Inferior parietal cortex (tissue), 1 donor: ENCODE data around the gene SLC17A9.

Source experiments
- DNase-seq: peaks from one replicate; pipeline ENCODE4 v3.0.0-alpha.2; 2016; ENCODE audit errors: extremely low spot score

The SLC17A9 gene

DNA sequence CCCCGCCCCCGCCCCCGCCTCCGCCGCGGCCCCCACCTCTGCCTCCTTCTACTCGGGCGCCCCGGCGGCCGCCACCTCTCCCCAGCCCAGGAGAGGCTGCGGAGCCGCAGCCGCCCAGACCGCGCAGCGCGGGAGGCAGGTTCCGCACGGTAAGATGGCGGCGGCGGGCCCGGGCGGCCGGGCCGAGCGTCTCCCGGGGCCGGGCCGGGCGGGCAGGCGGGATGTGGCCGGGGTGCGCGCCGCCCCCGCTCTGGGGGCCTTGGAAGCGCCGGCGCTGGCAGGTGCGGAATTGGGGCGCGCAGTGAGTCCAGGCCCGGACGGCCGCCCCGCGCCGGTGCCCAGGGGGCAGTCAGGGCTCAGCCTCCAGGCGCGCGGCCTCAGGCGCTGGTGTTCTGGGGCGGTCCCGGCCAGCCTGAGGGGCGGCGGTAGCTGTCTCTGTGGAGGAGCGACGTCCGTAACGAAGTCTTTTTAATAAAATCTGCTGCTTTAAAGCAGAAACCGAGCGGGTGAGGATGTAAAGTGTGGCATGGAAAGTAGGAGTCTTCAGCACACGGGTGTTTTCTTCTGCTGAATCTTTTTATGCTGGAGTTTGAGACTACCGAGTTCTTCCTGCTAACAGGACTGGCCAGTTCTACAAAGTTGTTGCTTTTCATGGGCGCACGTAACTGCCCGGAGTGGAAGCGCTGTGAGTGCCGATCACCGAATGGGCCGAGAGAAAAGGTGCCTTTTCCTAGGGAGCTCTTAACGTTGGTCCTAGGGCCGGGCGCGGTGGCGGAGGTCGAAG, 14.2 kb upstream of the SLC17A9 start, which contains the start of gene GID8:
Gene GID8 (plus strand): TSS at position 43 of the 784 bp plus-strand sequence. CDS start 3,356 bp downstream, outside the sequence.
- peak; percentile 25 for DNase-seq

DNA sequence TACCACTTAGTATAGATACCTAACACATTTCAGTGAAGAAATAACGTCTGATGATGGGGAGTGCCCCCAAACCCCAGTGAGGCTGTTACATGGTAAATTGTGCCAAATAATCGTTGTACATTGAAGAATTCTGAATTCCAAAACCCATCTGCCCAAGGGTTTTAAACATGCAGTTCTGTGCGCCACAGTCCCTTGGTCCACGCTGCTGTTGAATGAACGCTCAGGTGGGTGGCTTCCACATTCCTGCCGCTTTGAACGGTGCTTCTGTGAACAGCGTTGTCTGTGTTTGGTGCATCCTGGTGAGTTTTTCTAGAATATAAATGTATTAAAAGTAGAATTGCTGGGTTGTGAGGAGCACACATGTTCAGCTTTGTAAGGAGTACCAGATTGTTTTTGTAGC, 11.6 kb upstream of the SLC17A9 start:
- no peak for DNase-seq

DNA sequence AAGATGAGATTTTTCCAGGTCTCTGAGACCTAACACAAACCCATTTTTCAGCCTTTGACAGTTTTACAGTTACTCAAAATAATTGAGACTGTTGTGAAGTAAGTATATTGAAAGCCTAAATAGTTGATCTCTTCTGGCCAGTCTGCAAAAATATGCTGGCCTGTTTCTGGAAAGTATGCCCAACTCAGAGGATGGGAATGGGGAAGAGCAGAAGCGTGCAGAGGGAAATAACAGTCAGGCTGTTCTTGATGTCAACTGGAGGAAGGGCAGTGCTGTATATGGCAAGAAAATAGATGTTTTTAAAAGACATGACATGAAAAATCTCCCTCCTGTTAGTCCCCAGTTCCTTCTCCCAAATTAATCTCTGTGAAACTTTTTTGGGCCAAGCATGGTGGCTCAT, 10.7 kb upstream of the SLC17A9 start:
- DNase-seq: no peak

DNA sequence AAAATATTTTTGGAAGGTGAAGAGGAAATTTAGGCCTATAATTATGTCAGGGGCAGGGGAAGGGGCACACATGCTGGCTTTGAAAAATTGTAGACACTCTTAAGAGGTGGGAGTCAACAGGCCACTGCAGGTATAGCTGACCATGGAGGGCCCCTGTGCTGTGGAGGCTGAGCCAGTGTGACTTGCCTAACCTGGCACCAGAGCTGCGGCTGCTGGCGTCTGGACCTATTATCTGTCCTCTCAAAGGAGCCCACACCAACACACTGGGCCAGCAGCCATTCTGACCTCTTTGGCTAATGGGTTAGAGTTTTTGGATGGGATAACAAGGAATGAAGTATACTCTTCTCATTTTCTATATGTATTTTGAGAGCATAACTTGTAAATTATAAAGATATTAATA, 10.1 kb upstream of the SLC17A9 start:
- DNase-seq: no peak

DNA sequence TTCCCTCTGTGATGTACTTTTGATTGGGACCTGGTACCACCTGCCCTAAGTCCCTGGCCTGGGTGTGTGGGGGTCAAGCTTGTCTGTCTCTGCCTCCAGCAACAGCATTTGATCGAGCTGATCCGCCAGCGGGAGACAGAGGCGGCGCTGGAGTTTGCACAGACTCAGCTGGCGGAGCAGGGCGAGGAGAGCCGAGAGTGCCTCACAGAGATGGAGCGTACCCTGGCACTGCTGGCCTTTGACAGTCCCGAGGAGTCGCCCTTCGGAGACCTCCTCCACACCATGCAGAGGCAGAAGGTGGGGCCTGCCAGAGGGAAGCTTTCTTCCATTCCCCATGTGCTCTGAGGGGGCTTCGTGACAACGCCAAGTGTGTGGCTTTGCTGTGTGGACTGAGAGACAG, 9.1 kb upstream of the SLC17A9 start:
- no peak for DNase-seq

DNA sequence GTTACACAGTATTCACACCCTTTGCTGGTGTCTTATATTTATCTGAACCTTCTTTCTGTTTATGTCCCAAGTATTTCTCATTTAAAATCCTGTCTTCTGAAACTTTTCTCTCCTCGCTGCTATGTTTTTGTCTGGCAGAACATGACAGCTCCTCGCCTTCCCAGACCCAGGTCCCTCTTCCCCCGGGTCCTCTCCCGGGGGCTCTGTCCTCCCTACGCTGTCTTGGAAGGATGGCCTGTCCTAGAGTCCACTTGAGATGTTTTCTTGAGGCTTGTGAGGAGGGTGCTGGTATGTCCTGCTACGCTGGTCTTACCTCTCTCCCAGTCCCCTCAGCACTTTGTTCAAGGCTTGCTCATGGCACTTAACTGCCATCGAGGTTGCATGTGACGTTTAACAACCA, 8.3 kb upstream of the SLC17A9 start:
- no peak for DNase-seq

GRCh38 chr20:62944746-62945145, 7.8 kb upstream of the SLC17A9 start:
- DNase-seq: no peak

DNA sequence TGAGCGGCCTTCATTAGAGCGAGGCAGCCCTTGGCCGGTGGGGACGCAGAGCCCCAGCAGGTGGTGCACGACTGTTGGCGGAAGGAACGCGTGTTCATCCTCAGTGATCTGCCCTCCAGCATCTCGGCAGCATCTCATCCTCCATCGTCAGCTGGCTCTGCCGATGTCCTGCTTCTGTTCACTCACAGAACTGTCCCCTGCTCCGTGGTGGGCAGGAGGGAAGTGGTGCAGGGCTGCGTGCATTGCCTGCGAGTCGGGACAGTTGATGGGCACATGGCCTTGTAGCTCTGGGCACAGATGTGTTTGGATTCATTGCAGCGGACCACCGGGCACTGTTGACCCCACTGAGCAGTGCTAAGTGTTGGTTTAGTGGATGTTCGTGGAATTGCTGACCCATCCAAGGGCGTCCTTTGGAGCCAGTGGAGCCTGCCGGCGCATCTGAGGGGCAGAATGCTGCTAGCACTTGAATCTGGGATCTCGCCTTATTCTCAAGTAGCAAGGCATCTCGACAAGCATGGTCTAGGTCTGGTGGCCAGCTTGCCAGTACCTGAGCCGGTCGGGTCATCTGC, 6.7 kb upstream of the SLC17A9 start:
- DNase-seq: no peak

DNA sequence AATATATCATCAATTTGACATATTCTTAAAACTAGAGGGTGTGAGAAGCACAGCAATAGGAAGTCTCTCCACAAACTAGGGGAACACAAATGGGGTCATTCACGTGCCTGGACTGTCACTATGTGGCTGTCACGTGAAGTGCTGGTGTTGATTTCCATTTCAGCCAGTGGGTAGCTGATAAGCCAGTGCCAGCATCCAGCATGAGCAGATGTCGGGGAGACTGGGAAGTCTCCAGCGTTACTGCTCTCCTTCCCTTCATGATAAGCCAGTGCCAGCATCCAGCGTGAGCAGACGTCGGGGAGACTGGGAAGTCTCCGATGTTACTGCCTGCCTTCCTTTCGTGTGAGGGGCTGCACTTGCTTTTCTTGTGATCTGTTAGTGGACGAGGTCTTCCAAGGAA, 5.6 kb upstream of the SLC17A9 start:
- peak; percentile 21 for DNase-seq

- no peak for DNase-seq
Observed at GRCh38 chr20:62947532-62948300, 4.8 kb upstream of the SLC17A9 start.

- no peak for DNase-seq
Observed at GRCh38 chr20:62949153-62949821, 3.2 kb upstream of the SLC17A9 start.

- no peak for DNase-seq
Observed at GRCh38 chr20:62949962-62950361, 2.5 kb upstream of the SLC17A9 start.

- no peak for DNase-seq
Observed at GRCh38 chr20:62950741-62951140, 1.8 kb upstream of the SLC17A9 start.

GRCh38 chr20:62951143-62951895, 1.2 kb upstream of the SLC17A9 start:
- DNase-seq: no peak

GRCh38 chr20:62951896-62952372, 575 bp upstream of the SLC17A9 start:
- DNase-seq: no peak

GRCh38 chr20:62952968-62953838, 694 bp downstream of the SLC17A9 start:
- DNase-seq: no peak

- no peak for DNase-seq
Observed at GRCh38 chr20:62953839-62954703, 1.6 kb downstream of the SLC17A9 start.

- no peak for DNase-seq
Observed at GRCh38 chr20:62955519-62956386, 3.2 kb downstream of the SLC17A9 start.
